Measurements from ENCODE around the gene CFAP73.

GRCh38 chr12:113161415-113162016 lies 12.0 kb downstream of the CFAP73 start:
- TF ChIP-seq CTCF (IDR thresholded peaks at IDR 0.05 in 4 of 5, conservative IDR thresholded peaks at IDR 0.05 in 1 of 5) (no peak), POLR2A (IDR thresholded peaks at IDR 0.05) (no peak)
